Measurements from ENCODE around the gene SPRED2. TPM values are rescaled to one million over a fixed set of nuclear protein-coding genes. Genes with fewer than 3 reads are reported as not detected.

Gene SPRED2
- total RNA-seq, 1 donor = 5.4 TPM

DNA sequence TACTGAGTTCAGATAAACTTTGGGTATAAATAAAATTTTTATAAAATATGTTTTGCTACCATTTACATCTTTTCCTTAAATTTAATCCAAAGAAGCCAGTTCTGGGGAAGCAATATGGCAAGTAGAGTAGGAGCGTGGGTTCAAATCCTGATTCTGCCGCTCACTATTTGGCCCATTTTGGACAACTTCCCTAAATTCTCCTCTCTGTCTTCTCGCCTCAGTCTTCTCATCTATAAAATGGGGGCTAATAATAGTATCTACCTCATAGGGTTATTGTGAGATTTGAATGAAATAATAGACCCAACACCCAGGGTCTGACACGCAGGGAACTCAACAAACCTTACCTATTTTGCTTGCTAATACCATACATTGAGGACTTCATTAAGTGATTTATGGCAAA is 145.0 kb downstream of the SPRED2 start:
- DNase-seq (ENCODE audit: low read depth in 2 of 3, low spot score in 2 of 3) = no peak

DNA sequence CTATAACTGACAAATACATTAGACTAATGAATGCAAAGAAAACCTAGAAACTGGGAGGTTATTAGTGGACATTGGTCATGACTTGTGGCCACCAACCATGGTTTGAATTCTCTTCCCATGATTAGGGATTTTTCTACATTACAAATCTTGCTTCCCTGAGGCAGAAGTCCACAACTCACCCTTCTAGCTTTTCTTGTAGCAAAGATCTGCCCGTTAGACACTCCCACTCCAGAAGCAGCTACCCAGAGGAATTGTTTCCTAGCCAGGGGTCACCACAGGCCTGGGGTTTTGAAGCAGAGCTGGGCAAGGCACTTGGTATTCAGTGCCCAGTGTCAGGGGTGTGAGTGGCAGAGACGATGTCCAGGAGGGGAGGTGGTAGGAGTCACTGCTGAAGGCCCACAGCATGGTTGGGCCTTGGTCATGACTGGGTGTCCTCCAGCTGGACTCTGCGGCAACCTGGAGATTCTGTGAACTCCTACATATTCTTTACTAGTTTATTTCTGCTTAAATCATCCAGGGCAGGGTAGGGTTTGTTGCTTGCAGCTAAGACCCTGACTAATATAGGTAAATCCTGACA is 149.8 kb downstream of the SPRED2 start:
- no peak for DNase-seq (ENCODE audit: low read depth in 2 of 3, low spot score in 2 of 3)

DNA sequence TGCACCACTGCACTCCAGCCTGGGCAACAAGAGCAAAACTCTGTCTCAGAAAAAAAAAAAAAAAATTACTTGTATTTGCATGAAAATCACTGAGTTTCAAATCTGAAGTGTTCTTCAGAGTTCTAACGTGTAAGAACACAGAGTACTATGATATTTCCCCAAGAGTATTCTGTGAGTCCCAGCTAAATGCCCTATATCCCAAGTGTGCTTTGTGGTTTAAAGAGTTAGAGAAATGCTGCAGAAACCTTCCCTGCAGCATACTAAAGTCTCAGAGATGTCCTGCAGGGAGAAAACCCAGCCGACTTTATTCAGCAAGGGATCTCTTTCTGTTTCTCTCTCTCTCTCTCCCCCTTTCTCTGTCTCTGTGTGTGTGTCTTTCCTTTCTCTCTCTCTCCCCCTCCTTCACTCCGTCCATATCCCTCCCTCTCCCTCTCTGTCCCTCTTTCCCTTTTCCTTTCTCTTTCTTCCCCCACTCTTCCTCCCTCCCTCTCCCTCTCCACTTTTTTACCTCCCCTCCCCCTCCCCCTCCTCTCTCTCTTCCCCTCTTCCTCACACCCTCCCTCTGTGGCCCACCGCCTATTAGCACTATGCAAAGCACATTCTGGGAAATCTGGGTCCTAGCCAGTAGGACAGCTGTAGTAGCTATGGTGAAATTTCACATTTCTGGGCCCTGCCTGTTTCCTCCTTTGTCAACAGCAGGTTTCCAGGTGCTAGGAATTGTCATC is 150.6 kb downstream of the SPRED2 start:
- DNase-seq (ENCODE audit: low read depth in 2 of 3, low spot score in 2 of 3) = no peak

DNA sequence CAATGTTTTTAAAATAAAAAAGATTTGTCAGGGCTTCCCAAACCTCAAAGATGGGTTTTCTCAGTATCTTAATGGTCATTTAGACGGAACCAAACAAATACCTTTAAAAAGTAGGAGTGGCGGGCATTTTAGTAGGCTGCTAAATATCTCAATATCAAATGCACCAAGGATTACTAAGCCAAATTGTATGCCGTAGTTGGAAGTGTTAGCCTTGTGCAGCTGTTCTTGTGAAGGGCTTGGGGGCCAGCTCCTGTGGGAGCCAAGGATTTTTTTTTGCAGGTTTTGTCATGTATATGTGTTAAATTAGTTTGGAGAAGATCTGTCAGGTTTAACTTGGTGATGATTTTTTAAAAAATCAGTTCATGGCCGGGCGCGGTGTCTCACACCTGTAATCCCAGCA is 152.6 kb downstream of the SPRED2 start:
- DNase-seq (ENCODE audit: low read depth in 2 of 3, low spot score in 2 of 3) = no peak

DNA sequence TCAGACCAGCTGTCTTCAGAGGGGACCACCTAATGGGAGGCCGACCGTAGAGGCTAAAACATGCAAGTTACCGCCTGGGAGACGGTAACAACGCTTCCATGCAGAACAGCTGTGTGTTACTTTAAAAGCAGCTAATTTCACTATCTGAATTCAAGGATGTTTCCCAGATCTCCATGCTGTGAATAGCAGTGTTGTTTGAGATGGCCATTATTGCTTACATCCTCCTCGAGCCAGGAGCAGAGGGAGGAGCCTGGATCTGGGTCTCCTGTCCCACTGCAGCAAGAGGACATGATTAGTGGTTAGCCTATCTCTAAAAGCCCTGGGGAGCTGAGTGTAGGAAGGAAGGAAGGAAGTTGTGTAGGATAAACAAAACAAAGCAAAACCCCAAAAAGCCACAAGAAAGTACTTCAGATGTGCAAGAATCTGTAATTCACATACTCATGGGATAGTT is 153.8 kb downstream of the SPRED2 start:
- no peak for DNase-seq (ENCODE audit: low read depth in 2 of 3, low spot score in 2 of 3)

DNA sequence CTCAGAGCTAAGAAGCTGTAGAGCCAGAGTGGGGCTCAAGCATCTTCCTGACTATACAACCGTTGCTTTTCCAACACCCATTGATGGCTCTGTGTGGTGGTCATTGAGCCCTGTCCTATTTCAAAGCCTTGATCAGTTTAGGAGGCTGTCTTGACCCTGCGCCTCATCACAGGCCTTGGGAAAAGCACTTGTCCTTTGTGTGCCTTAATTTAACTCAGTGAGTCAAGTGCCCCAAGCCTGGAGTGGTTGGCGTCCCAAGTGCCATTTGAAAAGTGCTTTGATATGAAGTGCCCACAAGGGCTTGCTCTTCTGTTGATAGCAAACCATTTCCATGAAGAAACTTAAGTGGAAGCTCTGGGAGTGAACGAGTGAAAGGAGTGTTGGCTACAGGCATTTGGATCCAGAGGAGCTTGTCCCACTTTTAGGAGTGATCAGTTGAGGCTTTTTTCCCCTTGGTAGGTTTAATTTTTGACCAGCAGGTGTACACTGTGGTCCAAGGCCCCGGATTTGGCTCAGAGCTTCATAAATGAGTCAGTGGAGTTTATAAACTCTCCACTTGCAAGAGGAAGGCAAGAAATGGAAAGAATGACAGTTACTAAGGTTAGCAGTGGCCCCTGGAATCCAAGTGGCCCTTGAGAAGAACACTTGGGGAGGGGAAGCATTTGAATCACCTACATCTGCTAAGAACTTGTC is 154.5 kb downstream of the SPRED2 start:
- DNase-seq (ENCODE audit: low read depth in 2 of 3, low spot score in 2 of 3) = no peak

DNA sequence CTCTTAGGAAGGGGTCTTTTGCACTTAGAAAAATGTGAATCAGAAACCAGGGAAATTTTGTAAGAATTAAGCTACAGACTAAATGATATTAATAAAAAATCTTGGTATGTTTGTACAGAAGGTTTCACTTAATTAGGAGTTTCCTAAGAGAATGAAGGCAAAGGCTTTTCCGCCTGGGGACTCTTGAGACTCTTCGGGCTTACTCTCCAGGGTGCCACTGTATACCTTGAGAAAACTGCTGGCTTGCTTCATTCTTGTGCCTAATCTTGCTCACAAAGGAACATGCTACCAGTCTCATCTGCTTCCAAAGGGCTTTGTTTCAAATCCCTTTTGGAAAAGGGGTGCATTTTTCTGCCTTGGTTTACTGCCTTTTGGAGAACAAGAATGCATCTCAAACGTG is 155.3 kb downstream of the SPRED2 start:
- DNase-seq (ENCODE audit: low read depth in 2 of 3, low spot score in 2 of 3) = no peak

DNA sequence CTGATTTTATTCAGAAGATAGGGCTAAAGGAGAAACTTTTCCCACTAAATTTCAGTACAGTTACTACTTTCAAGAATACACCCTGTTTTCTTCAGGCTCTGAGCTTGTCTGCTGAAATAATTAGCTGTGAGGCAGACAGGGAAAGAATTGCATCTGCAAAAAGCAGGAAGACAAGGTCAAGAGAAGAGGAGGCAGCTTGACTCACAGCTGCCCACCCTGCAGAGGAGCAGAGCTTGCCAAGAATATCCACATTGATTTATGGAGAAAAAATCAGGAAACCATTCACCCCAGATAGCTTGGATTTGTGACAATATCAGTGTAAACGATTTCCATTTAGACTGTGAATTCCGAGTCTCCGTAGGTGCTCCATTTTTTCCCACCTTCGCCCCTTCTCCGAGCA is 155.8 kb downstream of the SPRED2 start:
- DNase-seq (ENCODE audit: low read depth in 2 of 3, low spot score in 2 of 3) = no peak

DNA sequence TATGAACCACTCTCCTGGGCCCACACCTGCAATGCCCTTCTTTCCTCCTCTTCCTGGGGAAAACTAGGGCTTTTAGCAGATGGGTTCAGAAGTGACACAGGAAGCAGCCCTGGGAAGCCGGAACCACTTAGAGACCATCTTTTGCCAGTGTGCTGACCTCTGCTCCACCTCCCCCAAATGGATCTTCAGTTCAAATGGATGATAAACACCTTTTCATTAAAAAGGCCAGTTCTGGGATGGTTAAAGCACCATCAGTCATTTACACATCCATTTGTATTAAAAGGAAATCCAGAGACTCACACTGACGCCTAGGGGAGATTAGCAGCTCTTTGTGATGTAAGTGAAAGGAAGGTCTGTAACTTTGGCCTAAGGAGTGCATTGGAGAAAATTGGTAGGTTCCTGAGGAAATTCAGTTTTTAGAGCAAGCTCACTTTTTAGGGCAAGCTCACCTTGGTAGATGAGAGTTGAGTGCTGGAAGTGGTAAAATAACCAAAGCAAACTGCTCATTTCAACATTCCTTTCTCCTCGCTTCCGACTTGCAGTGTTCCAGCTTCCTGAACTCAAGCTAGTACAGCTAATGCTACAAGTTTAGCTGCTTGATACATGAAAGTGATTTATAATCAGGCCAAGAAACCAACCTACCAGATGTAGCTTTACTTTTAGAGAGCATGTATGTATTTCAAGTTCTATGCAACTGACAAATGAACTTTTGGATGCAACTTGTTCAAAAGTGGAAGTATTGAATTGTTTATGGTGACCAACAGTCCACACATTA is 157.1 kb downstream of the SPRED2 start:
- no peak for DNase-seq (ENCODE audit: low read depth in 2 of 3, low spot score in 2 of 3)

DNA sequence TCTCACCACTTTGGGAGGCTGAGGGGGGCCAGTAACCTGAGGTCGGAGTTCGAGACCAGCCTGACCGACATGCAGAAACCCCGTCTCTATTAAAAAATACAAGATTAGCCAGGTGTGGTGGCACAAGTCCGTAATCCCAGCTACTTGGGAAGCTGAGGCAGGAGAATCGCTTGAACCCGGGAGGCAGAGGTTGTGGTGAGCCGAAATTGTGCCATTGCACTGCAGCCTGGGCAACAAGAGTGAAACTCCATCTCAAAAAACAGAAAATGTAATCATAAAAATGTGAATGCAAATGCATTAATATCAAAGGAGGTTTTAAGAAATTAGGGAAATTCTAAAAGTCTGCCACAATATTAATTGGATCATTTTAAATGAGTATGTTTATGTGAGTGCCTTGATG is 159.1 kb downstream of the SPRED2 start:
- DNase-seq (ENCODE audit: low read depth in 2 of 3, low spot score in 2 of 3) = no peak

DNA sequence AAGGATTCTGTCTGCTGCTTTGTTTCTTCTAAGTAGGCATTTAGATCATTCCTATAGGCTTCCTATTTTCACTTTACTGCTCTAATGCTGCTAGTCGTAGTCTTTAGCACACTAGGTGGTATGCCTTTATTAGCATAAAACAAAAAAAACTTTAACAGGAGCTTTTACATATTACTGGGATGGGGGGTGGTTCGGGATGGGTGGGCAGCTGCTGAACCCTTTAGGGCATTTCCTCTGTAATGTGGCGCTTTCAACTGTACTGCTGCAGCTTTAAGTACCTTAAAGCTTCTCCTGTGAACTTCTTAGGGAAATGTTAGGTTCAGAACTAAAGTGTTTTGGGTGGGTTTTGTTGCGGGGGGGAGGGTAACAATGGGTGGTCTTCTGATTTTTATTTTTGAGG is 163.4 kb downstream of the SPRED2 start:
- no peak for DNase-seq (ENCODE audit: low read depth in 2 of 3, low spot score in 2 of 3)

DNA sequence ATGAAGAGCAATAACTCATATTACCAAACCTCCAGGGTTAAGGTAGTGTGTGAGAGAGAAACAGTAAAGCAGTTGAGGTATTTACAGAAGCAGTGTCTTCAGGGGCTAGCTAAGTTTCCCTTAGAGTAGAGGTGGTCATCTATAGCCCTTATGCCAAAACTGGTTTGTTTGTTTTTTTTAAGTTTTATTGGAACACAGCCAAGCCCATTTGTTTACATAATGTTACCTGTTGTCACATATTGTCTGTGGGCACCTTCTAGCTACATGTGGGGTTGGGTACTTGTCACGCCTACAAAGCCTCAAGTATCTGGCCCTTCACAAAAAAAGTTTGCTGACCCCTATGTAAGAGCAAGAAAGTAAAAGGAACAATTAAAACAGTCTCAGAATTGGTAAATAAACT is 165.4 kb downstream of the SPRED2 start:
- no peak for DNase-seq (ENCODE audit: low read depth in 2 of 3, low spot score in 2 of 3)

DNA sequence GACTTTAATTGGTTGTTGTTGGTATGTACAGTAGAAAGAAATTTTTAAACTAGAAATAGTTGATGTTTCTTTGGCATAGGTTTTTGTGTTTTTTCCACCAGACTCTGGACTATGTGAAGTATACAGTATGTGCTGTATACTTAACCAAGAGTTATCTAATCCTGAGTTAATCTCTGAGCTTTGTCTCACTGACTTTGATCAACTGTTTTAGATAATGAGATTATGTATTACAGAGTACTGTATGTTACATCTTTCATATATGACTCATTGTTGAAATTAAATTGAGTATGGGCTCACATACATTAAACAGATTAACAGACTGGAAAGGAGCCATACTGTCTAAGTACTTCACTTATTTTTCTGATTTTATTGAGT is 166.7 kb downstream of the SPRED2 start:
- no peak for DNase-seq (ENCODE audit: low read depth in 2 of 3, low spot score in 2 of 3)

DNA sequence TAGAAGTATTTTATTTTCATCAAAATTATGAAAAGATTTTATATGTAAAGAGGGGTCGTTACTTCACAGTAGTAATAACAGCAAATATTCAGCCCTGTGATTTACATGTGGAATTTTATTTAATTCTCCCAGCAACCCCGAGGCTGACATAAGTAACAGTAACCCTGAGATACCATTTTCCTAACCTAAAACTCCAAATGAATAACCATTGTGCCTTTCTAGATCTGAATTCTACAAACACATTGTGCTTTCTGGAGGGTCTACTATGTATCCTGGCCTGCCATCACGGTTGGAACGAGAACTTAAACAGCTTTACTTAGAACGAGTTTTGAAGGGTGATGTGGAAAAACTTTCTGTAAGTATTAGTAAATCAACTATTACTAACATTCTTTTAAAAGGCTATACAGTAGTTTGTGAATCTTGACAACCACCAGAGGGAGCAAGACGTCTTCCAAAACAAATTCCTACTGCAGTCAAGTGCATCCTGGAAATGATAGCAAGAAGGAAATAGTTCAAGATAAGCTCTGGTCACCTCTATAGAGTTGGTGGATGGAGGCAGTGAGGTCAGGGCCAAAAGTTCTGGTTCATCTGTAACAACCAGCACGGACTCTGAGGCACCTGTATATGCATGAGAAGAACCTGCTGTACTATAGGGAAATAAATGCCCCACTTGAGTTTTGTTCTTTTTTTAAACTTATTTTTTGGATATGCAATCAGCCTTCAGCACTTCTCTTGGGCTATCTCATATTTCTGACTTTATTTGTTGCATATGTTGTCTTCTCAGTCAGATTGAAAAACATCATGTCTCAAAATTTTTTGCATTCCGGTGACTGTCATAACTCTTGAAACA is 167.4 kb downstream of the SPRED2 start:
- DNase-seq (ENCODE audit: low read depth in 2 of 3, low spot score in 2 of 3) = peak; percentile 4 to 75 (median 58)

DNA sequence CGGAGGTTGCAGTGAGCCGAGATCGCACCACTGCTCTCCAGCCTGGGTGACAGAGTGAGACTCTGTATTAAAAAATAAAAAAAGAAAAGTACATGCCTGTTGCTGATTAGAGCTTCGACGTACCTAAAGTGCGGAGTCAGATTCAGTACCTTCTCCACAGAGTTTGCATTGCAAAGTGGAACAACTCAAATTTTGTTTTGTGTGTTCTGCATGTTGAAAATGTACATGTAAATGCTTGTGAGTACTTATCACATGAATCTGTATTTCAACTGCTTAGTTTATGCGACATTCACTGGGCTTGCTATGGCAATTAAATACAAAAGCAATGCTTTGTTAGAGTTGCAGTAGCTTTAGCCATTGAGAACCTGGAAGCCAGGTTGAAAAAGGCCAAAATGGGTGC is 168.4 kb downstream of the SPRED2 start:
- no peak for DNase-seq (ENCODE audit: low read depth in 2 of 3, low spot score in 2 of 3)

DNA sequence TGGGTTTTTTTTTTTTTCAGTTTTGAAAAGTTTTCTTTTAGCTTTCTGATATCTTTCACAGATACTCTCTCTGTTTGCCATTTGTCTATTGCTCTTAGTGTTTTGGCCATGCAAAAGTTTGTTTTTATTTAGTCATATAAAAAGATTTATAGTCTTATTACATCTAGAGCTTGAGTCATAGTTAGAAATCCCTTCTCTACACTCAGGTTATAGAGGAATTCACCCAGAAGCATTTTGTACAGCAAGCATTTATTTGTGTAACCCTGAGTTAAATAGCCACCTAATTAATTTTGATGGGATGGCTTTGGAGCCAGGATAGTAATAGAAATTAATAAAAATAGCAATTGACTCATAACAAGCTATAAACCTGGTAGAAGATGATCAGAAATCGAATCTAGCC is 169.1 kb downstream of the SPRED2 start:
- DNase-seq (ENCODE audit: low read depth in 2 of 3, low spot score in 2 of 3) = no peak

DNA sequence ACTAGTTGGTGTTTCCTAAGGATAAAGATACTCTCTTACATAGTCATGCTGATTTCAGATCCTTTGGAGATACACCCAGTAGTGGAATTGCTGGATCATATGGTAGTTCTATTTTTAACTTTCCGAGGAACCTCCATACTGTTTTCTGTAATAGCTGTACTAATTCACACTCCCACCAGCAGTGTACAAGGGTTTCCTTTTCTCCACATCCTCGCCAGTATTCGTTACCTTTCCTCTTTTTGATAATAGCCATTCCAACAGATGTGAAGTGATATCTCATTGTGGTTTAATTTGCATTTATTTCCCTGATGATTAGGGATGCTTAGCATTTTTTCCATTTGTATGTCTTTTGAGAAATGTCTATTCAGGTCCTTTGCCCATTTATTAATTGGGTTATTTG is 170.7 kb downstream of the SPRED2 start:
- DNase-seq (ENCODE audit: low read depth in 2 of 3, low spot score in 2 of 3) = no peak
